ENCODE results near the gene FAM25C. TPM values are rescaled to one million over a fixed set of nuclear protein-coding genes. Genes with fewer than 3 reads are reported as not detected.

FAM25C gene
- total RNA-seq (2022; extraction: Qiagen RNA extraction; ENCODE audit: low read depth): 1.5 to 4.0 TPM (median 2.4 TPM) in 3 of 5 replicates, not detected in the others

GRCh38 chr10:47999691-48000090, at the start of gene FAM25C:
TSS of gene FAM25C (minus strand) at chr10:47999791. CDS start at chr10:47999765, 26 bp downstream.

Other genes starting within 250 kb of the FAM25C start
- 2.6 to 5.2 TPM (median 3.0 TPM) in 5 replicates for gene SYT15B, start 236.2 kb downstream of the FAM25C start, total RNA-seq (2022; extraction: Qiagen RNA extraction; ENCODE audit: low read depth)
- gene NPY4R2, start 81.1 kb downstream of the FAM25C start, total RNA-seq (2022; extraction: Qiagen RNA extraction; ENCODE audit: low read depth): 11.9 to 38.3 TPM (median 28.0 TPM) in 5 replicates

All from A549 treated with ZK216348 at 1 μM for 4 hours (cell line).